HG03439 (cell line): ENCODE measurements around the gene HYAL2.
"Not testable (repeated sequence)": the region's sequence is repeated elsewhere in the genome, so short reads cannot be mapped to it uniquely, and the experiment has no call there.

ENCODE experiments used
- ATAC-seq: cut with Tn5 transposase; IDR thresholded peaks from one replicate; pipeline ENCODE4 v1.9.1; 2021; ENCODE audit warnings: mild to moderate bottlenecking, moderate library complexity; ENCODE audit not compliant: unreplicated experiment

HYAL2 gene

DNA sequence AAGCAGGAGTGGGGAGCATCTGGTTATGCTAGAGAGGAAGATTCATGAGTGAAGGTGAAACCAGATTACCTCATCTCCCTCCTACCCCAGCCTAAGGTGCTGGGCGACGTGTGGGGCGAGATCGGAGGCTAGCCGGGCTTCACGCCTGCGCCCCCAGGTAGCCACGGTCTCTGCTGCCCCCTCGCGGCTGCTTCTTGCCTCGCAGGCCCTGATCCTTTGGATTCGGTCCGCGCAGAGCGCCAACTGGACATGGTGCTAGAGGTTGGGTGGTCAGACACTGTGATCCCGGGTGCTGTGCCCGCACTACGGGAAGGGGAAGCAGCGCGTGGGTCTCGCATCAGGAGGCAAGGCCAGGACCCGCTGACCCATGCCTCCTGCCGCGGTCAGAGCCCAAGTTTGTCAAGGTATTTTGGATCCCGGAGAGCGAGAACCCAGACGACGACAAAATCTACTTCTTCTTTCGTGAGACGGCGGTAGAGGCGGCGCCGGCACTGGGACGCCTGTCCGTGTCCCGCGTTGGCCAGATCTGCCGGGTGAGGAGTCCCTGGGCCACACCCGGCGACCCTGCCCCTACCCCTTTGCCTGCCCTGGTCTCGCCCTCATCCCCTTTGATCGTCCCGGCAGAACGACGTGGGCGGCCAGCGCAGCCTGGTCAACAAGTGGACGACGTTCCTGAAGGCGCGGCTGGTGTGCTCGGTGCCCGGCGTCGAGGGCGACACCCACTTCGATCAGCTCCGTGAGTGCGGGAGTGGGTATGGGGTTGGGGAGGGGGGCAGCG lies 49.4 kb downstream of the HYAL2 start:
- ATAC-seq: peak; percentile 74

DNA sequence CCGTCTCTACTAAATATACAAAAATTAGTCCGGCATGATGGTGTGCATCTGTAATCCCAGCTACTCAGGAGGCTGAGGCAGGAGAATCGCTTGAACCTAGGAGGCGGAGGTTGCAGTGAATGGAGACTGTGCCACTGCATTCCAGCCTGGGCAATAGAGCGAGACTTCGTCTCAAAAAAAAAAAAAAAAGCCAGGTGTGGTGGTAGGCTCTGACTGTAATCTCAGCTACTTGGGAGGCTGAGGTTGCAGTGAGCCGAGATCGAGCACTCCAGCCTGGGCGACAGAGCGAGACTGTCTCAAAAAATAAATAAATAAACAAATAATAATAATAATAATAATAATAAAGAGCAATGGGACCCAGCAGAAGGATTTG lies 50.0 kb downstream of the HYAL2 start:
- ATAC-seq: not testable (repeated sequence)

DNA sequence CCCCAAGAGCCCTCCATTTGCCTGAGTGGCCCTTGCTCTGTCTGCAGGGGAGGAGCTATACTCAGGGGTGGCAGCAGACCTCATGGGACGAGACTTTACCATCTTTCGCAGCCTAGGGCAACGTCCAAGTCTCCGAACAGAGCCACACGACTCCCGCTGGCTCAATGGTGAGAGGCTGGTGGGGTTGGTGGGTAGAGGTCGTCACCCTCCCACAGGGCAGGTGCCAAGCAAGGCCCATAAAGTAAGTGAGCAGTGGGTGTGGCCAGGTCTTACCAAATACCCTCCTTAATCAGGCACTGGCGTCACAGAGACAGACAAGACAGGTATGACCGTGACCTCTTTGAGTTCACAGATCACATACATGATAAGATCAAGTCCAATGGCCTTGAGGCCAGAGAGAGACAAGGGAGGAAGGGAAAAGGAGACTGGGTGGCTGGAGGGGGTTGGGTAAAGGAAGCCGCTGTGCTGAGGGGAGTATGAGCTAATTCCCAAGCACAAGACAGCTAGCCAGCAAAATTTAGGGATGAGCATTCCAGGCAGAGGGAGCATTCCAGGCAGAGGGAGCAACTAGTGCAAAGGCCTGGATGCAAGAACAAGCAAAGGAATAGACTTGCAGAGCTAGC lies 51.1 kb downstream of the HYAL2 start:
- no peak for ATAC-seq

DNA sequence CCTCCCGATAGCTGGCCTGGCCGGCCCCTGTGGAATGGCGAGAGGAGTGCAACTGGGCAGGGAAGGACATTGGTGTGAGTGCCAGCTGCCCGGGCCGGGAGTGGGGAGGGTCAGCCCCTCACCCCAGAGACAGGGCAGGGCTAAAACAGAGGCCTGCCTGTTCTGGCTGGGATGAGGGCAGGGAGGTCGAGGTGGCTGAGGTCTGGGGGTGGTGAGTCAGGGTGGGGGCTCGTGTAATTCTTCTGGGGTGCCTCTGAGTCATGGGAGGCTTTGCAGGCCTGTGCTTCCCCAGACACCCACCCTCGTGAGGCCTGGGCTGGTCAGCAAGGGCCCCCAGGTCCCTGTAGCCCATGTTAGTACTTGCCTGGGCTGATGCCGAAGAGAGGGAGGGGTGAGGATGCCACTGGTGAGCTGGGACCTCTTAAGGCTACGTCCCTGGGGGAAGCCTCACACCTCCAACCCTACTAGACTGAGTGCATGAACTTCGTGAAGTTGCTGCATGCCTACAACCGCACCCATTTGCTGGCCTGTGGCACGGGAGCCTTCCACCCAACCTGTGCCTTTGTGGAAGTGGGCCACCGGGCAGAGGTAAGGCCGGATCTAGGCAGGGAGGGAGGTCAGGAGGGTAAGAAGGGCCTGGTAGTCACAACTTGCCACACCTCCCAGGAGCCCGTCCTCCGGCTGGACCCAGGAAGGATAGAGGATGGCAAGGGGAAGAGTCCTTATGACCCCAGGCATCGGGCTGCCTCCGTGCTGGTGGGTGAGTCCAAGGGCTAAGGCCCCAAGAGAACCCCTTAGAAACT lies 51.9 kb downstream of the HYAL2 start:
- no peak for ATAC-seq

DNA sequence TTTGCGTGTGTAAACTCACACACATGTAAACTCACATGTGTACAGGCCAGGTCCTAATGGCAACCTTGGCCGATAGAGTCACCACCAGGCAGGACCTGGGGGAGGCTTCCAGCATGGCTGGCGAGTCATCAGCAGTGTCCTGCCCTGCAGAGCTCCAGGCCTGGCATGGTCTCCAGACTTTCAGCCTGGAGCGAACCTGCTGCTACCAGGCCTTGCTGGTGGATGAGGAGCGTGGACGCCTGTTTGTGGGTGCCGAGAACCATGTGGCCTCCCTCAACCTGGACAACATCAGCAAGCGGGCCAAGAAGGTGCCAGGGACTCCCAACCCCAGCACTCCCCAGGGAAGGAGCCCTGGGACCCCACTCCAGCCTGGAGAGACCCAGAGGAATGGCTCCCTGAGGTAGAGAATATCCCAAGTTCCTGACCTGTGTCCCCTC lies 52.5 kb downstream of the HYAL2 start:
- no peak for ATAC-seq

DNA sequence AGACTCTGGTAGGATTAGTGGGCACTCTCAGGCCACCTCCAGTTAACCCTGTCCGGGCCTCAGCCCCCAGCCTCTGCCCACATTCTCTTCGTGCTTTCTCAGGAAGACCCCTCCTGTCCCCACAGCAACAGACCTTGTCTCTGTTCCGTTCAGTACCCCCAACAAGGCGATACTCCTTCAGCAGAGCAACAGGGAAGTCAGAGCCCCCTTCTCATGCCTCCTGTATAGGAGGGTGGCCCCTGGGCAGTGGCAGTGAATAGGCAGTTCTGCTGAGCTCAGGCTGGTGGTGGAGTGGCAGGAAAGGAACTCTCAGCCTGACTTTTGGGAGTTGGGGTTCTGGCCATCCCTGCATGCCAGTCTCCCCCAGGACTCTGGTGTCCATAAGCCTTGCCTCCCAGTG lies 53.1 kb downstream of the HYAL2 start:
- no peak for ATAC-seq

DNA sequence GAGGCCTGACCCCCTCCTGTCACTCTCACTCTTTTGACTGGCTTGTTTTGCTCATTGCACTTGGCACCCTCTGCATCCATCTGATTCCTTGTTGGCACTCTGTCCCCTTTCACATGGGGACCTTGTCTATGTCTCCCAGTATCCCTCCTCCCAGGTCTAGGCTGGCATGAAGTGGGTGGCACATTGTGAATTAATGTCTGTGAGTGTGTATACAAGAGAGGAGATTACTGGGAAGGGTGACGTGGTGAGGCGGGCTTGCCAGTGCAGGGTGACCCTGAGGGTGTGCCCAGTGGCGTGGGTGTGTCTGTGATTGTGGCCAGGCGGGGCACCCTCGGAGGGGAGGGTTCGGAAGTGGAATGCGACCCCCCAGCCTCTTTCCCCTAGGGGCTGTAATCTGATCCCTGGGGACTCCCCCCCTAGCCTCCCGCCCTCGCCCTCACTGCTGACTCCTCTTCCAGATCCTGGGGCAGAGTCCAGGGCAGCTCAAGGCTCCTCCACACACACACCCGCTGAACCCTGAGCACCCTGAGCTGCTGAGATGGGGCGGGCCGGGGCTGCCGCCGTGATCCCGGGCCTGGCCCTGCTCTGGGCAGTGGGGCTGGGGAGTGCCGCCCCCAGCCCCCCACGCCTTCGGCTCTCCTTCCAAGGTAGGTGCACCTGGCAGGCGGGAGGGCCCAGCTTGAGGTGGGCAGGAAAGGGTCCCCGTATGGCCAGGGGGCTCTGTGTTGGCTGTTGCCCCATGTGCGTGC lies 53.7 kb downstream of the HYAL2 start, which contains the start of gene SEMA3B:
SEMA3B (plus strand) TSS at position 445 of the 749 bp plus-strand sequence; CDS start at position 539, 94 bp downstream.
- no peak for ATAC-seq

DNA sequence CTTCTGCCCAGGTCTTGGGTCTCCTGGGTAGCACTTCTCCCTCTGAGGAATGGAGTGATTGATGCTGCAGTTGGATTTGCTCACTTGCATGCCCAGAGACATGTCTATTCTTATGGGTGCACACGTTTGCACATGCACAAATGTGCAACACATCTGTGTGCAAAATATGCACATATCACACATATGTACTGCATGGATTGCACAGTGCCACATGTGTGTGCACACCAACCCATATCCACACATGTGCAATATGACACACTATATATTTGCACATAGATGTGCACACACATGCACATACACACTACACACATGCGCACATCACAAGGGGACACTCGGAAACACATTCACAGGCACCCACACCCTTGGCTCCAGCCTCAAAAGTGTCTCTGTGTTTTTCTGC lies 54.3 kb downstream of the HYAL2 start:
- ATAC-seq: no peak
